ENCODE measurements around the gene TSFM.
"Not testable (repeated sequence)": the region's sequence is repeated elsewhere in the genome, so short reads cannot be mapped to it uniquely, and the experiment has no call there.

TSFM gene

DNA sequence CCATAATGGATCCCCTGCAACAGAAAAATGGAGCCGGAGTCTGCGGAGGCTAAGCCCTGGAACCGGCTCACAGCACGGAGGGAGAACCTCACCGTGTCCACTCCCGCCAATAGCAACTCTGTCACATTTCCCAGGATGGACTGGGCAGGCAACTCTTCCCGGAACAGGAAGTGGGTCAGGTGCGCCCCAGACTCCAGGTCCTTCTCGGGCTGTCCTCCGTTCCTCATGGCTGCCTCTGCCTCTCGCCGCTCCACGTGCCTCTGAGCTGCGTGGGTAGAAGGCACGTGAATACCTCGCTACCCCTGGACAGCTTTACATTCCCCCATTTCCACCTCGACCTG lies 18.0 kb upstream of the TSFM start:
- DNase-seq = no peak

DNA sequence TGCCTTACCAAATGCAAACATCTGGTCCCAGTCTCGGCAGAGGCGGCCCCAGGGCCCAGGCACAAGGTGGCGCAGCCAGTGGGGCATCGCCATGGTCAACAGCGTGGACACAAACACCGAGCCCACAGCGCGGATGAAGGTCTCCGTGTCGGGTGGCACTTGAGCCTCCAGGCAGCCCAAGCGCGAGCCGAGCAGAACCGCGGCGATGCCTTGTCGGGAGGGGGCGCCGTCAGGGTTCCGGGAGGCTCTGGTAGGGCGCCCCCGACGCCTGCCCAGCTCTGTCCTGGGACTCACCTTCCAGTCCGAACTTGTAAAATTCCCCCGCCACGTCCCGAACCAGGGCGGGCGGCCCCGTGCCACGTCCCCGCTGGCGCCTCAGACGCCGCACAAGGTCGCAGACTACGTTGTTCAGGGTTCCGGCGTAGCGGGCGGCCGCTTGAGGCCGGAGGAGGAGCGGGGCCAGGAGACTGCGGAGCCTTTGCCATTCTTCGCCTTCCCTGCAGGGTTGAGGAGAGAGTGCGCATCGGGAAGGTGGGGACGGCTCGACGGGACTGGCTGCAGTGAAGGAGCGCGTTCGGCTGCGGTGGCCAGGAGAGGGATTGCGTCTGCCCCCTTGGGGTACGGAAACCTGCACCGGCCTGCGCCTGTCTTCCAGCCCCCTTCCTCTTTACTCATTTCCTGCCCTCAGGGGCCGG lies 17.4 kb upstream of the TSFM start:
- DNase-seq = peak; percentile 83

DNA sequence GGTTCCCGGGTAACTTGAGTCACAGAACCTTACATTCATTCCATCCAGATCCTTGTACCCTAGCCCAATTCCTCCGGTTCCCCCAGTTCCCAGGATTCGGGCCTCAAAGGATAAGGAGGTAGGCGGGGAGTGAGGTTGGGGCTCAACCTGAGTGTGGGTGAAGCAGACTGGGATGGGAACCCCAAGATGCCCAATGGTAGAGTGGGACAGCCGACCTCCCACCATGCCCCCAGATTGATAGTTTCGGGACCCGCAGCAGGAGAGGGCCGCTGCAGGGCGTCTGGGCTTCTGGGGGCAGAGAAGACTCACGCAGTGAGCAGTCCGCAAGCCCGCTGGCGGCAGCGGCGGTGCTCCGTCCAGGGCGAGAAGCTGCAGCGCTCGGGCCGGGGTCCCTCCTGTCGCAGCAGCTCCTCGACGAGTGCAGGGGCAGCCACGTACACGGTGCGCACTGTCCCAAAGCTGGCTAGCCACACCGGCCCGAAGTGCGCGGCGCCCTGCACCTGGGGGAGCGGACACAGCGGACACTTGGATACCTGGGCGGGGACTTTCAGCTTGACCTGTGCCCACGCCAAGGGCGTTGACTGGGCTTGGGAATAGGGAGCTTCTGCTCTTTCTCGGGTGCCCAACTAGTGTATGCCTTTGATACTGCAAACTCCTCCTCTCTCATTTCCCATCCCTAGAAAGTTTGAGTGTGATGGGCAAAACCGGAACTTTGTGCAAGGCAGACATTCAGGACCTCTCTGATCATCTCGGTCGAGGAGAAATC lies 16.7 kb upstream of the TSFM start:
- DNase-seq = no peak

DNA sequence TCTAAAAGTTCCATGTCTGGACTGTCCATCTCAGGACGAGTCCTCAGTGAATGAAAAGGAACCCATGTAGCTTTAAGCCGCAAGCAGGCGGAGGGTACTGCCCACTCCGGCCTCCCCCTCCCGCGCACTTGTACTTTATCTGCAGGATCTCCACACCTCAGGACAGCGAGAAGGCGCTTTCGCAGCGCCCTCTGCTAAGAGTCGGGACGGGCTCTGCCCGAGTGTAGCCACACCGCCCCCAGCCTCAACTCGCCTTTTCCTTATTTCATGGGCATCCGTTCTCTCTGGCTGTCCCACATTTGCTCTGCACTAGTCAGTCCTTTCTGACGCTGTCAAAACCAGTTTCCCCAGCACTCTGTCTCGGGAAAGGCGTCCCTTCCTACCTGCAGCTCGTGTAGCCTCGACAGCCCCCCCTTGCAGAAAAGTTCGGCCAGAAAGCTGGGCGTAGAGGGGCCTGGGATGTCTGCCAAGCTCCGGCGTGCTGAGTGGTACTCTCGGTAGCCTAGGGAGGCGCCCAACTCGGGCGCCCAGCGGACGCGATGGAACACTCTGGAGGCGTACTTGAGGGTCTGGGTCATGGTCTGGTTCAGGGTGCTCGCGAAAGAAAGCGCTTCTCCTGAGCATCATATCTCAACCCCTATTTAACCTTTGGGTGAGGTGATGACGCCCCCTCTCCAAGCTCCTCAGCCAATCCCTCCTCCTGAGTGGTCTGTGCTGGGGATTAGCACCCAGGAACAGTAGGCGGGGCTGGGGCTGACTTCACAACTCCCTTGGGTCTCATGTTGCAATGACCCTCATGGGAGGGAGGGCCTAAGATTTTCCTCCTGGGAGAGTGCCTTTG lies 15.9 kb upstream of the TSFM start, which contains the start of gene CYP27B1:
Gene CYP27B1, minus strand, starts transcription at position 615 of the 841 bp plus-strand sequence. Its CDS starts 37 bp downstream, at position 578.
- DNase-seq = peak; percentile 73

DNA sequence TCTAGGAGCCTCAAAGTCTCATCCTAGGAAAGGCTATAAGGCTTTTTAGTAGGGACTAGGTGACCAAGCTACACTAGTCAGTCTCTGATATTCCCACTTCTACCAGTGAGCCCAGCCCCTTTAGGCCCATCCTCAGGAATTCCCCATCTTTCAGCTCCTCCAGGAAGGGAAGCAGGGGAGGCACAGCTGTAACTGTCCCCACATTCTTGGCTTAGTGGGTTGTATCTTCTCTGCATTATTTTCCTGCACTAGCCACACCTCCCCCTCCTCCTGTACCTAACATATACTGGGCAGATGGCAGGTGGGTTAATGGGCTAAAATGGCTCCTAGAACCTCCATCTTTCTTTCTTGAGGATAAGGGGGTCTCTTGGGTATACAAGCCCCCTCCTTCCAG lies 15.3 kb upstream of the TSFM start:
- no peak for DNase-seq

DNA sequence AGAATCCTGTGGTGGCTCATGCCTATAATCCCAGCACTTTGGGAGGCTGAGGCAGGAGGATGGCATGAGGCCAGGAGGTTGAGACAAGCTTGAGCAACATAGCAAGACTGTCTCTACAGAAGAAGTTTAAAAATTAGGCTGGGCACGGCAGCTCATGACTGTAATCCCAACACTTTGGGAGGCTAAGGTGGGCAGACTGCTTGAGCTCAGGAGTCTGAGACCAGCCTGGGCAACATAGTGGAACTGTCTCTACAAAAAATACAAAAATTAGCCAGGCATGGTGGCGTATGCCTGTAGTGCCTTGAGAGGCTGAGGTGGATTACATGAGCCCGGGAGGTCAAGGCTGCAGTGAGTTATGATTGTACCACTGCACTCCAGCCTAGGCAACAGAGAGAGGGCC lies 14.7 kb upstream of the TSFM start:
- no peak for DNase-seq

DNA sequence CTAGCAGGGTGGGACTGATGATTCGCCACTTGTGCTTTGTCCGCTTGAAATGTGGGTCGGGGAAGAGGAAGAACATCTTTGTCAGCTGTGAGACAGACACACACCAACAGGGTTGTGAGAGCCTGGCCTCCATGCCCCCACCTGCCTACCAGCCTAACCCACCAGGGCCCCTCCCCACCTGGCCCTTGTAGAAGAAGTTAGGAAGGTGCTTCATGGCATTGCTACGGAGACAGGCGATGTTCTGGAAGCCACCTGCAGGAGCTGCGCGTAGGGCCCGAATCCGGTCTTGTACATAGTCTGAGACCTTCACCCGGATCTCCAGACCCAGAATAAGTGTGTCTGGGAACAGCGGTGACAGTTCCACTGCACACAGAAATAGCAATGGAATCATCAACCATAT lies 13.0 kb upstream of the TSFM start:
- no peak for DNase-seq

DNA sequence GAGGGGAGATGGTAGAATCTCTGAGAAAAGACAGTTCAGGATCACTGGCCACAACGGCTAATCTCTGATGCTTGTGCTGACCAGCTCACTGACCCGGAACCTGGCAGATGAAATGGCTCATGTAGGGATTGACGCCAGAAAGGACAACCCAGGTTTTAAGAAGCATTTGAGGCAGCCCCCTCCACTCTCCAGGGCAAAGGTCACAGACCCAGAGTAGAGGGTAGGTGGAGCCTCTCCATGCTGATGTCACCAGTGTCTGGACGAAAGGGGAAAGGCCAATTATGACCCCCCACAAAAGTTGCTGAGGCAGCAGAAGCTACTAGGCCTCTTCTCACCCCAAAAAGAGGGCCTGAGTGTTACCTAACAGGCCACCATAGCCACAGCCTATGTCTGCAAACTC lies 11.9 kb upstream of the TSFM start:
- no peak for DNase-seq

DNA sequence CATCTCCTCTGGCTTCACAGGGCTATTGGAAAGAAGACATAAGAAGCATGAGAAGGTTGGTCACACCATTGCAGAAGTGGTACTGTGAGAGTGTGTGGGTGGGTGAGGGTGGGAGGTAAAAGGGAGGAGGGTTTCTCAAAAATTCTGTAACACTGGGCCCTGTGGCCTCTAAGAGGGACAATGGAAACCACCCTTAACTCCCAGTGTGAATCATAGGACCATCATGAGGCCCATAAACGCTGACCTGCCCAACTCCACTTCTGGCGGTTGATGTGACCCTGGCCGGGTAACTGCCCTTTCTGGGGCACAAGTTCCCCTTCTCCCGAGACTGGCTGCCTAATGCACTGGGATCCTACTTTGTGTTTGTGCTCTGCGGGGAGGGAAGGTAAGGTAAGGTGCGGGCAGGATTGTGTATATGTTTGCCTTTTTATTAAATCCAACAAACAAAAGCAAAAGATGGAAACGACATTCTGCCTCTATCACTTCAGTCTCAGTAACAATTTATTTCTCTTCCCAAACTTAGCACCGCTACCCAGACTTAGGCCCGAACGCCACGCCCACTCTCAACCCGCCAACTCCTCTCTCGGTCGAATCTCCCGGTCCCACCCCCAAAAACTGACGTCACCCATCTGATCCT lies 11.2 kb upstream of the TSFM start:
- peak; percentile 91 for DNase-seq

DNA sequence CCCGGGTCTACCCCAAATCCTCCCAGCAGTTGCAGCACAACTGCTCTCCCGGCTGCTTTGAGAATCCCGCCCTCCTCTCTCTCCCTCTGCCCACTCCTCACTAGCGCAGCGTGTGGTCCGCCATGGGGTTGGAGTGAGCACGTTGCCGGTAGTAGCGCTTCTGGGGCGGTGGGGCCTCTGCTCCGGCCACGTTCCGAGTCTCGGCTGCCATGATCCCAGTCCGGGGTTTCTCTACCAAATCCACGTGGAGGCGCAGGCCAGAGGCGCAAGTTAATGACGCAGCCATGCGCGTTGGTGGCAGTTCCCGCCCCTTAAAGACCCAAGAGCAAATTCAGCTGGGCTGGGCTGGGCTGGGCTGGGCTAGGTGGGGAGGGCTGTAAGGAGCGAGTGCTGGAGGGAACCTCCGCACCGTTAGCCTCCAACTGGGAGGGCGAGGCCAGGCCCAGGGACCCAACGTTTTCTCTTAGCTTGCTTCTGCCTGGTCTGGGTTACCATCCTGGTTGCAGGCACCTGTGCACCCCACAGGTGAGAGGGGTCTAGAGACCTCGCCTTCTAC lies 10.6 kb upstream of the TSFM start, which contains the start of gene METTL1:
Gene METTL1, minus strand, starts transcription at position 233 of the 556 bp plus-strand sequence. Its CDS starts 22 bp downstream, at position 211.
- peak; percentile 95 for DNase-seq

DNA sequence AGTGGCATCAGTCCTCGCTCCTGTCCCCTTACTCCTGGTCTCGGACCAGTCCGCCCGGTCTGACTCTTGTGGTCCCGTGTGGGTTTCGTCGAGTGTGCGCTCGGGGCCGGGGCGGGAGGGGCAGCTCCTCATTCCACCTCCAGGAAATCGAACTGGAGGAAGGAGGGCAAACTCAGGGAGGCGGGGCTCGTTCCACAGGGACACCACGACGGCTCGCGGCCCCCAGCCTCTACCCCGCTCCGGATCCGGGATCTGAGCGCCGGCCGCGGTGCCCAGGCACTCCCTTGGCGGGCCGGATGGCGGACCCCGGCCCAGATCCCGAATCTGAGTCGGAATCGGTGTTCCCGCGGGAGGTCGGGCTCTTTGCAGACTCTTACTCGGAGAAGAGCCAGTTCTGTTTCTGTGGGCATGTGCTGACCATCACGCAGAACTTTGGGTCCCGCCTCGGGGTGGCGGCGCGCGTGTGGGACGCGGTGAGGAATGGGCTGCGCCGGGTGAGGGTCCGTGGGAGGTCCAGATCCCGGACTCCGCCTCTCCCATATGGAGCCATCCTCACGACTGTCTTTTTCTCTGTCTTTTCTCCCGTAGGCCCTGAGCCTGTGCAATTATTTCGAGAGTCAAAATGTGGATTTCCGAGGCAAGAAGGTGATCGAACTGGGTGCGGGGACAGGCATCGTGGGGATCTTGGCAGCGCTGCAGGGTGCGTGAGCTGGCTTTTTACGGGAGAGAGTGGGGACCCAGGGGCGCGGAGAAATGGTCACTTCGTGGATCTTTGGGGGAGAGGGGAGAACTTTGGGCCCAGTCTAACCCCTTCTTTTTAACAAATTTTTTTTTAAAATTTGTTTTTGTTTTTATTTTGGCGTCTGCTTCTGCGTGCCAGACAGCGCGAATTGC lies 9.9 kb upstream of the TSFM start, which contains the start of gene EEF1AKMT3:
Gene EEF1AKMT3, plus strand, starts transcription at position 186 of the 894 bp plus-strand sequence. Its CDS starts 111 bp downstream, at position 297.
- DNase-seq = no peak

DNA sequence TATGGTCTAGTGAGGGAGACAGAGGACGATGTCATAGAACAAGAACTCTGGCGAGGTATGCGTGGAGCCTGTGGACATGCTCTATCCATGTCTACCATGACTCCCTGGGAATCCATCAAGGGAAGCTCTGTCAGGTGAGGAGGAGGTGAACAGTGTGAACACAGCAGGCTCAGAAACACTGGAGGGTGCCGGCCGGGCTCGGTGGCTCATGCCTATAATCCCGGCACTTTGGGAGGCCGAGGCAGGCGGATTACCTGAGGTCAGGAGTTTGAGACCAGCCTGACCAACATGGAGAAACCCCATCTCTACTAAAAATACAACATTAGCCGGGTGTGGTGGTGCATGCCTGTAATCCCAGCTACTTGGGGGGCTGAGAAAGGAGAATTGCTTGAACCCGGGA lies 8.0 kb upstream of the TSFM start:
- DNase-seq = not testable (repeated sequence)

DNA sequence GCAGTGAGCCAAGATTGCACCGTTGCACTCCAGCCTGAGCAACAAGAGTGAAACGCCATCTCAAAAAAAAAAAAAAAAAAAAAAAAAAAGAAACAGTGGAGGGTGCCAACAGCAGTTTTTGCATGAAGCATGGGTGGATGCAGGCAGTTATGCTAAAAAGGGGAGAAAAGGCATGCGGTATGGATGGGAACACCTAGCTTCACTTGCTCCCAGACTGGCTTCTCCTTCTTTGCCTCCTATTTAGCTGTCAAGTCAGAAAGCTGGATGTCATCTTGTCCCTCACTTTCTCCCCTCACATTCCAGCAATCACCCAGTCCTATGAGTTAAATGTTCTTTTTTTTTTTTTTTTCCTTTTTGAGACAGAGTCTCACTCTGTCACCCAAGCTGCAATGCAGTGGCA lies 7.5 kb upstream of the TSFM start:
- no peak for DNase-seq

DNA sequence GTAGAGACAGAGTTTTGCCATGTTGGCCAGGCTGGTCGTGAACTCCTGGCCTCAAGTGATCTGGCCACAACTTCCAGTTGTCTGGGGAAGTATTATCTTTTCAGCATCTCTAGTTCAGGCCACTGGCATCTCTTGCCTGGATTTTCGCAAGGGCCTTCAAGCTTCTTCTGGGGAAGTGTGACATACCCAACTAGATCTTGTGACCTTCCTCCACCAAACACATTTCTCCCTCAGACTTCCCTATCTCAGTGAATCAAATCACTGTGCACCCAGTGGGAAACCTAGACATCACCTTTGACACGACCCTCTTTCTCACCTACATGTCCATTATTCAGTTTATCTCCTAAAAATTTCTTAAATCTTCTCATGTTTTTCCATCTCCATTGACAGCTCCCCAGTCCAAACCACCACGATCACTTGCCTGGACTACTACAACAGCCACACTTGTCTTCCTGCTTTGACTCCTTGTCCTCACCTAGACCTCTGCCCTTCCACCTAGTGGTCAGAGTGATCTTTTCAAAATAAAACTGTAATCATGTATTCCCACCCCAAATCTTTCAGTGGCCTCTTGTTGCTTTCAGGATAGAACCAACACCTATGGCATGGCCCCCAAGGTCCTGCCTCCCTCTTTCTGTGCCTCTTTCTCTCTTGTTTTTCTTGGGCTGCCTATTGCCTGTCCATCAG lies 6.9 kb upstream of the TSFM start:
- DNase-seq = no peak

DNA sequence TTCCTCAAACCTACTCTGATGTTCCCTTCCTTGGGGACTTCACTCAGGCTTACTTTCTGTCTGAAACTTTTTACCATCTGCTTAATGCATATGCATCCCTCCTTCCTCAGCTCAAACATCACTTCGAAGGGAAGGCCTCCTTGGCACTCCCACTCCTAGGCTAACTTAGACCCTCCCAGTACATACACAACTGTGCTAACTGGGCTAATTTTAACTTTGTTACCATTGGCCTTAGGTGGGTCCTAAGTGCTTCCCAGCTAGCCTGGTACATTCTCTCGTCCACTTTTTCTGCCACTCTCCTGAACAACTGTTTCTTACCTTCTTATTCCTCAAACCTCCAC lies 6.4 kb upstream of the TSFM start:
- DNase-seq = no peak

DNA sequence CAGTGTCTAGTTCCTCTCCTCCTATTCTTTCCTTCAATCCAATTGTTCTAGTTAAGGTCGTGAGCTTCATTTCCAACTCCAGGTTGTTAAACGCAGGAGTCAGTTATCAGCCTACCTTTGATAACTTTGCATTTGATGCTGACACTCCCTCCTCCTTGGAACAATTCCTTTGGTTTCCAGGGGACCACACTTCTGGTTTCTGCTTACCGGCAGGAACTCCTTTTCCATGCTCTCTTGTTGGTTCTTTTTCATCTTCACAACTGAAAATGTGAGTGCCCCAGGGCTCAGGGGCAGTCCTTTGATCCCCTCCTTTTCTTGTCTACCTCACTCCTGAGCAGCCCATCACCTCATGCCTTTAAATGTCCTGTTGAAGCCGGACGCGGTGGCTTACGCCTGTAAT lies 5.2 kb upstream of the TSFM start:
- DNase-seq = no peak

DNA sequence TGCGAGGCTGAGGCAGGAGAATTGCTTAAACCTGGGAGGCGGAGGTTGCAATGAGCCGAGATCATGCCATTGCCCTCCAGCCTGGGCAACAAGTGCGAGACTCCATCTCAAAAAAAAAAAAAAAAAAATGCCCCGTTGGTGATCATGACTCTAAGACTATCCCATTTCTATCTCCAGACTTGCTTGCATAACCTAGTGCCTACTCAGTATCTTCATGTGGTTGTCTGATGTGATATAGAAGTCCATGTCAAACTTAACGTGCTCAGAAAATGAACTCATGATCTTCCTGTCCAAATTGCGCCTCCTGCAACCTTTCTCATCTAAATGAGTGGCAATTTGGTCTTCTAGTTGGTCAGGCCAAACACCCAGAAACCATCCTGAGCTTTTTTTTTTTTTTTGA lies 4.7 kb upstream of the TSFM start:
- DNase-seq = no peak

DNA sequence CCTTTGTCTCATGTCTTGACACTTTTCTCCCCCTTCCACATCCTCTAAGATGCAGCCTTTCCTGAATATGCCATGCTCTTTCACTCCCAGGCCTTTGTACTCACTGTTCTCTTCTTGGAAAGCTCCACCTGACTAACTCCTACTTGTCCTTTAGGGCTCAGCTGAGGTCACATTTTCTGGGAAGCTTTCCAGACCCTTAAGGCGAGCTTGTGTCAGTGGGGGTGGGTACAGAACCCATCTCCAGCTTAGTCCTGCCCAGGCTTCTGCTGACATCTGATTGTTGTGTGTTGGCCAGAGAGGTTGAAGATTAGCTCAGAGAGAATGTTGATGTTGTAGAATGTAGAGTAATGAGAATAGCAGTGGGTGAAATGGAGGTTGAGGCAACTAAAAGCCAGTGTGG lies 2.9 kb upstream of the TSFM start:
- no peak for DNase-seq

DNA sequence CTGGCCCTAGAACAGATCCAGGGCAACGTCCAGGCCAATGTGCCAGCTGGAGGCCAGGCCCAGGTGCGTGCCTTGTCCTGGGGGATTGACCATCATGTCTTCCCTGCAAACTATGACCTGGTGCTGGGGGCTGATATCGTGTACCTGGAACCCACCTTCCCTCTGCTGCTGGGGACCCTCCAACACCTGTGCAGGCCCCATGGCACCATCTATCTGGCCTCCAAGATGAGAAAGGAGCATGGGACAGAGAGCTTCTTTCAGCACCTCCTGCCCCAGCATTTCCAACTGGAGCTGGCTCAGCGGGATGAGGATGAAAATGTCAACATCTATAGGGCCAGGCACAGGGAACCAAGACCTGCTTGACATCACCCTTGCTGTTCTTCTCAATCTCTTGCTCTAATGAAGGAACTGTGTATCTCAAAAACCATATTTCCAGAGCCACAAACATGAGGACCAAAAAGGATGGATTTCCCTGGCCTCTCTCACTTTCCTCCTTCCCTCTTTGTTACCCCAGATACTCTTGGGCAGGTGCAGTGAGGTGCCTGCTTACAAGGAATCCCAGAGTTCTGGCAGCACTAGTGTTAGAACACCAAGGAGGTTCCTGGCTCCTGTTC lies 2.2 kb upstream of the TSFM start:
- no peak for DNase-seq

DNA sequence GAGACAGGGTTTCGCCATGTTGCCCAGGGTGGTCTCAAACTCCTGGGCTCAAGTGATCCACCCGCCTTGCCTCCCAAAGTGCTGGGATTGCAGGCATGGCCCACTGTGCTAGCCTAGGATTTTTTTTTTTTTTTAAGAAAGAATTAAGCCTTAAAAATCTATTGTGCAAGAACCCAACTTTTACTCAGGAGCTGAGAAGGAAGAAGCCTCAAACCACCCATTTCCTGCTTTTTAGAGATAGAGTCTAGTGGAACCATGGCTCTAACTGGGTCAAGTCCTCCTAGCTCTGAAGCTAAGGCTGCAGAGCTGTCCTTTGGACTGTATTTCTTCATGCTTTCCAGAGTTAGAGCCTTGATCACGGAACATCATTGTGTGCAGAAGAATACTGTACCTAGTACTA lies 1.3 kb upstream of the TSFM start:
- no peak for DNase-seq

DNA sequence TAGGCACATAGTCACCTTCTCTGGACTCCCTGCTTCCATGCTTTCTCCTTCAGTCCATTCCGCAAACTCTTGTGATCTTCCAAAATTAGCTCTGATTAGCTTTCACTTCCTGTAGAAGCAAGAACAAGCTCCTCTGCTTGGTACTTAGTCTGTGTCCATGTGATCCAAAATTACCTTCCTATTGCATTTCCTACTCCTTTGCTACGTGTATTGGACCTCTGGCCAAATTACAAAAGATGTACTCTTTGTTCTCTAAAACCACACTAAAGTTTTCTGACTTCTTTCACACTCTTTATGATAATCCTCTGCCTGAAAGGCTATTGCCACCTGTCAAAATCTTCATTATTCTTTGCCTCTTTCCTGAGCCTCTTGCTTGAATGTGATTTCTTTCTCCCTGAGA lies 786 bp upstream of the TSFM start:
- DNase-seq = no peak

All from activated CD8-positive, alpha-beta memory T cell treated with anti-CD3 and anti-CD28 coated beads, Interleukin-2, amount 50 U/mL, for 48 hours (primary cell).